Measurements from ENCODE around the gene ARHGAP22. TPM values are rescaled to one million over a fixed set of nuclear protein-coding genes. Genes with fewer than 3 reads are reported as not detected.
A peak's percentile ranks its signal among the peaks of the same experiment; 100 is the strongest.

The ARHGAP22 gene
- total and polyA plus RNA-seq, 2 experiments from 2014 or later, result 4.8 to 10.7 TPM

GRCh38 chr10:48418189-48418788 is 186.6 kb downstream of the ARHGAP22 start (continued):
- no peak for TF ChIP-seq ZNF114 (CRISPR knock-in tag; IDR thresholded peaks at IDR 0.05)

DNA sequence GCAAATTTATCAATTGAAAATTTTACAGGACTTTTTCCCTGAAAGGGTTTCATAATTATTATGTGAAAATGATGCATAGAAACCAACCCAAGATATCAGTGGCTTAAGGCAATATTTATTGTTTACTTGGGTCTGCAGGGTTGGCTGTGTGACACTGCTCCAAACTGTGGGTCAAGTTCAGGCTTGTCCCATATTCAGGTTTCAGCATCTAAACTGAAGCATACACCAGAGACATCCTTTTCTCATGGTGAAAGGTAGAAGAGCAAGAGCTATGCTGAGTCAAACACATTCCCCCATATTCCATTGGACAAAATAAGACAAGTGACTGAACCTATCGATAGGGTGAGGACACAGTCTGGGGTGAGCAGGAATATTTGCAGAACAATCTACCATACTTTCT is 187.5 kb downstream of the ARHGAP22 start:
- no peak for ATAC-seq
- TF ChIP-seq ZNF114 (CRISPR knock-in tag; IDR thresholded peaks at IDR 0.05), result no peak
- no peak for TF ChIP-seq EZH2 (IDR thresholded peaks at IDR 0.05; ENCODE audit: low read depth, unreplicated experiment)
- no peak for TF ChIP-seq CREB1 (CRISPR knock-in tag; IDR thresholded peaks at IDR 0.05; ENCODE audit: low read depth)
- TF ChIP-seq, protein P1, sequence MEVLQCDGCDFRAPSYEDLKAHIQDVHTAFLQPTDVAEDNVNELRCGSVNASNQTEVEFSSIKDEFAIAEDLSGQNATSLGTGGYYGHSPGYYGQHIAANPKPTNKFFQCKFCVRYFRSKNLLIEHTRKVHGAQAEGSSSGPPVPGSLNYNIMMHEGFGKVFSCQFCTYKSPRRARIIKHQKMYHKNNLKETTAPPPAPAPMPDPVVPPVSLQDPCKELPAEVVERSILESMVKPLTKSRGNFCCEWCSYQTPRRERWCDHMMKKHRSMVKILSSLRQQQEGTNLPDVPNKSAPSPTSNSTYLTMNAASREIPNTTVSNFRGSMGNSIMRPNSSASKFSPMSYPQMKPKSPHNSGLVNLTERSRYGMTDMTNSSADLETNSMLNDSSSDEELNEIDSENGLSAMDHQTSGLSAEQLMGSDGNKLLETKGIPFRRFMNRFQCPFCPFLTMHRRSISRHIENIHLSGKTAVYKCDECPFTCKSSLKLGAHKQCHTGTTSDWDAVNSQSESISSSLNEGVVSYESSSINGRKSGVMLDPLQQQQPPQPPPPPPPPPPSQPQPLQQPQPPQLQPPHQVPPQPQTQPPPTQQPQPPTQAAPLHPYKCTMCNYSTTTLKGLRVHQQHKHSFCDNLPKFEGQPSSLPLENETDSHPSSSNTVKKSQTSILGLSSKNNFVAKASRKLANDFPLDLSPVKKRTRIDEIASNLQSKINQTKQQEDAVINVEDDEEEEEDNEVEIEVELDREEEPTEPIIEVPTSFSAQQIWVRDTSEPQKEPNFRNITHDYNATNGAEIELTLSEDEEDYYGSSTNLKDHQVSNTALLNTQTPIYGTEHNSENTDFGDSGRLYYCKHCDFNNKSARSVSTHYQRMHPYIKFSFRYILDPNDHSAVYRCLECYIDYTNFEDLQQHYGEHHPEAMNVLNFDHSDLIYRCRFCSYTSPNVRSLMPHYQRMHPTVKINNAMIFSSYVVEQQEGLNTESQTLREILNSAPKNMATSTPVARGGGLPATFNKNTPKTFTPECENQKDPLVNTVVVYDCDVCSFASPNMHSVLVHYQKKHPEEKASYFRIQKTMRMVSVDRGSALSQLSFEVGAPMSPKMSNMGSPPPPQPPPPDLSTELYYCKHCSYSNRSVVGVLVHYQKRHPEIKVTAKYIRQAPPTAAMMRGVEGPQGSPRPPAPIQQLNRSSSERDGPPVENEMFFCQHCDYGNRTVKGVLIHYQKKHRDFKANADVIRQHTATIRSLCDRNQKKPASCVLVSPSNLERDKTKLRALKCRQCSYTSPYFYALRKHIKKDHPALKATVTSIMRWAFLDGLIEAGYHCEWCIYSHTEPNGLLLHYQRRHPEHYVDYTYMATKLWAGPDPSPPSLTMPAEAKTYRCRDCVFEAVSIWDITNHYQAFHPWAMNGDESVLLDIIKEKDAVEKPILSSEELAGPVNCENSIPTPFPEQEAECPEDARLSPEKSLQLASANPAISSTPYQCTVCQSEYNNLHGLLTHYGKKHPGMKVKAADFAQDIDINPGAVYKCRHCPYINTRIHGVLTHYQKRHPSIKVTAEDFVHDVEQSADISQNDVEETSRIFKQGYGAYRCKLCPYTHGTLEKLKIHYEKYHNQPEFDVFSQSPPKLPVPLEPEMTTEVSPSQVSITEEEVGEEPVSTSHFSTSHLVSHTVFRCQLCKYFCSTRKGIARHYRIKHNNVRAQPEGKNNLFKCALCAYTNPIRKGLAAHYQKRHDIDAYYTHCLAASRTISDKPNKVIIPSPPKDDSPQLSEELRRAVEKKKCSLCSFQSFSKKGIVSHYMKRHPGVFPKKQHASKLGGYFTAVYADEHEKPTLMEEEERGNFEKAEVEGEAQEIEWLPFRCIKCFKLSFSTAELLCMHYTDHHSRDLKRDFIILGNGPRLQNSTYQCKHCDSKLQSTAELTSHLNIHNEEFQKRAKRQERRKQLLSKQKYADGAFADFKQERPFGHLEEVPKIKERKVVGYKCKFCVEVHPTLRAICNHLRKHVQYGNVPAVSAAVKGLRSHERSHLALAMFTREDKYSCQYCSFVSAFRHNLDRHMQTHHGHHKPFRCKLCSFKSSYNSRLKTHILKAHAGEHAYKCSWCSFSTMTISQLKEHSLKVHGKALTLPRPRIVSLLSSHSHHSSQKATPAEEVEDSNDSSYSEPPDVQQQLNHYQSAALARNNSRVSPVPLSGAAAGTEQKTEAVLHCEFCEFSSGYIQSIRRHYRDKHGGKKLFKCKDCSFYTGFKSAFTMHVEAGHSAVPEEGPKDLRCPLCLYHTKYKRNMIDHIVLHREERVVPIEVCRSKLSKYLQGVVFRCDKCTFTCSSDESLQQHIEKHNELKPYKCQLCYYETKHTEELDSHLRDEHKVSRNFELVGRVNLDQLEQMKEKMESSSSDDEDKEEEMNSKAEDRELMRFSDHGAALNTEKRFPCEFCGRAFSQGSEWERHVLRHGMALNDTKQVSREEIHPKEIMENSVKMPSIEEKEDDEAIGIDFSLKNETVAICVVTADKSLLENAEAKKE (CRISPR knock-in tag; IDR thresholded peaks at IDR 0.05), result no peak
- no peak for TF ChIP-seq CTCF (conservative IDR thresholded peaks at IDR 0.05; ENCODE audit: low read depth in 2 of 2)
- TF ChIP-seq STAT1 (IDR thresholded peaks at IDR 0.05; ENCODE audit: unreplicated experiment), result no peak
- TF ChIP-seq REST (IDR thresholded peaks at IDR 0.05; ENCODE audit: unreplicated experiment), result no peak
- TF ChIP-seq POLR2AphosphoS5 (IDR thresholded peaks at IDR 0.05; ENCODE audit: low read depth), result no peak
- no peak for TF ChIP-seq EZH2phosphoT487 (IDR thresholded peaks at IDR 0.05; ENCODE audit: unreplicated experiment)
- TF ChIP-seq ETS1 (IDR thresholded peaks at IDR 0.05), result no peak
- no peak for TF ChIP-seq JUNB (IDR thresholded peaks at IDR 0.05; ENCODE audit: unreplicated experiment)
- no peak for TF ChIP-seq NANOG (IDR thresholded peaks at IDR 0.05; ENCODE audit: borderline replicate concordance)
- TF ChIP-seq ZNF331 (CRISPR knock-in tag; IDR thresholded peaks at IDR 0.05; ENCODE audit: low read depth), result no peak
- peak overlapping the region; percentile 37; the same call in 1 of the 2 replicates for H3K27ac ChIP-seq (ENCODE audit: low read depth)
- H2AFZ ChIP-seq, result no peak overlapping the region
- H3K27me3 ChIP-seq (ENCODE audit: insufficient read depth), result no peaks in the 10 kb centered on the region
- Mint-ChIP-seq H3K4me3 (no peak overlapping the region), H3K27me3 (ENCODE audit: insufficient read depth, low read depth, poor library complexity) (no peaks in the 10 kb centered on the region), H3K36me3 (ENCODE audit: low read depth) (peaks cover 11% of the 10 kb centered on the region; the same call in 2 of the 3 replicates), H3K4me1 (peaks cover 2% of the 10 kb centered on the region; the same call in 1 of the 3 replicates), H3K27ac (0 out of 2 replicates have a peak overlapping the region, but pooled peaks have one; percentile 31), H3K9me3 (no peaks in the 10 kb centered on the region)
- no peaks in the 10 kb centered on the region for H3K79me2 ChIP-seq (replicated peaks; ENCODE audit: insufficient read depth)
- no peaks in the 10 kb centered on the region for H3K9me2 ChIP-seq (ENCODE audit: insufficient read depth)
- H3K4me2 ChIP-seq, result no peak overlapping the region
- H3K36me3 ChIP-seq (ENCODE audit: insufficient read depth), result no peaks in the 10 kb centered on the region
- 0 out of 2 replicates have a peak, but pooled peaks cover 4% of the 10 kb centered on the region for H4K20me1 ChIP-seq (replicated peaks; ENCODE audit: insufficient read depth)
- no peak overlapping the region for H3K4me3 ChIP-seq
- no peaks in the 10 kb centered on the region for H3K4me1 ChIP-seq (ENCODE audit: insufficient read depth)
- DNase-seq (ENCODE audit: low spot score), result no peak
- no peaks in the 10 kb centered on the region for H3F3A ChIP-seq (replicated peaks; ENCODE audit: low read depth)

Data from GM23338 (cell line).